Common myeloid progenitor, CD34-positive (primary cell): ENCODE results near the gene PFKP.

Source experiments
- CTCF ChIA-PET: fragments of 350-600 bp; sonication (Branson Sonifier 250); formaldehyde crosslinking; loops from one replicate; lab custom pipeline; 2021; ENCODE audit warnings: antibody characterized with exemption; lab: Charles Lee
- POLR2A ChIA-PET: fragments of 350-600 bp; sonication (Branson Sonifier 250); formaldehyde crosslinking; loops from one replicate; lab custom pipeline; 2021; ENCODE audit warnings: antibody characterized with exemption; lab: Charles Lee
- DNase-seq, 3 donors: peaks; one replicate each; pipeline versions ENCODE4 v3.0.0 to v3.0.0-alpha.2; 2013
- H3K27ac ChIP-seq, 2 experiments: 1 replicate in 1 of 2; 2 replicates in 1 of 2; pipeline ENCODE4 v1.7.0; 2013; ENCODE audit warnings: inconsistent platforms in 2 of 2, low read length in 2 of 2, mild to moderate bottlenecking in 2 of 2, low read depth in 1 of 2, moderate library complexity in 1 of 2; ENCODE audit not compliant: severe bottlenecking in 2 of 2, insufficient read depth in 1 of 2, poor library complexity in 1 of 2
- H3K27me3 ChIP-seq, 5 experiments: replicated peaks in 2 of 5; 1 replicate in 3 of 5; 2 replicates in 2 of 5; pipeline versions ENCODE4 v1.6.1 to v1.7.0; 2013; ENCODE audit warnings: low read length in 4 of 5, mild to moderate bottlenecking in 2 of 5, moderate library complexity in 2 of 5, inconsistent platforms in 1 of 5; ENCODE audit not compliant: insufficient read depth in 5 of 5, control insufficient read depth in 4 of 5
- H3K36me3 ChIP-seq, 4 experiments: 1 replicate in 2 of 4; 2 replicates in 2 of 4; pipeline versions ENCODE4 v1.6.1 to v1.7.0; 2013; ENCODE audit warnings: low read length in 3 of 4, control low read depth in 1 of 4, mild to moderate bottlenecking in 1 of 4; ENCODE audit not compliant: control insufficient read depth in 4 of 4, insufficient read depth in 4 of 4
- H3K4me1 ChIP-seq, 4 experiments: 1 replicate in 3 of 4; 2 replicates in 1 of 4; pipeline versions ENCODE4 v1.6.1 to v1.7.1; 2013; ENCODE audit warnings: low read length in 3 of 4, mild to moderate bottlenecking in 3 of 4, control low read depth in 1 of 4, inconsistent platforms in 1 of 4, moderate library complexity in 1 of 4; ENCODE audit not compliant: control insufficient read depth in 4 of 4, insufficient read depth in 4 of 4; ENCODE audit errors: control extremely low read depth in 1 of 4
- H3K4me3 ChIP-seq, 7 experiments: 1 replicate in 4 of 7; 2 replicates in 3 of 7; pipeline versions ENCODE4 v1.5.1 to v1.7.0; 2013; ENCODE audit warnings: mild to moderate bottlenecking in 7 of 7, low read length in 6 of 7, moderate library complexity in 6 of 7, inconsistent platforms in 2 of 7, low read depth in 2 of 7, control low read depth in 1 of 7; ENCODE audit not compliant: insufficient read depth in 4 of 7, control insufficient read depth in 1 of 7; ENCODE audit errors: extremely low read depth in 1 of 7
- H3K9me3 ChIP-seq, 5 experiments: 1 replicate in 4 of 5; 2 replicates in 1 of 5; pipeline versions ENCODE4 v1.6.1 to v1.7.1; 2013; ENCODE audit warnings: low read length in 4 of 5, mild to moderate bottlenecking in 2 of 5, inconsistent platforms in 1 of 5, low read depth in 1 of 5, moderate library complexity in 1 of 5; ENCODE audit not compliant: control insufficient read depth in 4 of 5, insufficient read depth in 2 of 5; ENCODE audit errors: control extremely low read depth in 1 of 5
- WGBS: methylation state at CpG from one replicate; pipeline ENCODE4 v1.1.5; 2013; ENCODE audit not compliant: insufficient coverage; 5-methylcytosine and 5-hydroxymethylcytosine counted together

Gene PFKP

GRCh38 chr10:3126741-3127346, 59.5 kb downstream of the PFKP start:
- H3K27me3 ChIP-seq = no peaks in the 10 kb centered on the region
- DNase-seq = no peak
- H3K27ac ChIP-seq = no peak overlapping the region
- H3K36me3 ChIP-seq = peaks cover 13 to 94% (median 73%) of the 10 kb centered on the region in 4 experiments
- no peaks in the 10 kb centered on the region for H3K4me1 ChIP-seq
- WGBS = 97% methylated on average over 24 of the region's 25 CpGs
- ChIA-PET POLR2A (interaction anchor here (0.6 kb wide), 1 partner anchor 1520 kb away, joined by 4 read pairs; no protein-coding TSS in a partner anchor), CTCF (interaction anchor here (1.2 kb wide), 1 partner anchor 11 kb away, joined by 3 read pairs; no protein-coding TSS in a partner anchor)
- no peaks in the 10 kb centered on the region for H3K9me3 ChIP-seq
- H3K4me3 ChIP-seq = no peak overlapping the region

- Histone ChIP-seq H3K36me3 (peaks cover 7 to 94% (median 75%) of the 10 kb centered on the region in 4 experiments), H3K4me1 (no peaks in the 10 kb centered on the region), H3K4me3 (no peak overlapping the region), H3K27me3 (no peaks in the 10 kb centered on the region), H3K27ac (no peak overlapping the region), H3K9me3 (no peaks in the 10 kb centered on the region)
- CTCF ChIA-PET = no interaction called here
- no peak for DNase-seq
- POLR2A ChIA-PET = no interaction called here
- WGBS = 96% methylated on average over 10 of the region's 10 CpGs
Measured at GRCh38 chr10:3127921-3128320, 60.6 kb downstream of the PFKP start.

- no peaks in the 10 kb centered on the region for H3K9me3 ChIP-seq
- H3K27ac ChIP-seq = no peak overlapping the region
- over 99% methylated on average over 23 of the region's 24 CpGs for WGBS
- POLR2A ChIA-PET = interaction anchor here (0.5 kb wide), 1 partner anchor 215 kb away, joined by 5 read pairs; no protein-coding TSS in a partner anchor
- CTCF ChIA-PET = interaction anchor here (1.4 kb wide), 1 partner anchor 9 kb away, joined by 5 read pairs; no protein-coding TSS in a partner anchor
- DNase-seq = no peak
- peaks cover 2 to 93% (median 75%) of the 10 kb centered on the region in 4 experiments for H3K36me3 ChIP-seq
- H3K4me1 ChIP-seq = no peaks in the 10 kb centered on the region
- H3K4me3 ChIP-seq = no peak overlapping the region
- H3K27me3 ChIP-seq = no peaks in the 10 kb centered on the region
Measured at GRCh38 chr10:3128379-3129130, 61.2 kb downstream of the PFKP start.

- CTCF ChIA-PET = interaction anchor here (1.4 kb wide), 1 partner anchor 11 kb away, joined by 5 read pairs; no protein-coding TSS in a partner anchor
- H3K27ac ChIP-seq = no peak overlapping the region
- H3K4me3 ChIP-seq = no peak overlapping the region
- DNase-seq = no peak
- peaks cover 0 to 93% (median 76%) of the 10 kb centered on the region in 4 experiments for H3K36me3 ChIP-seq
- no peaks in the 10 kb centered on the region for H3K9me3 ChIP-seq
- POLR2A ChIA-PET = no interaction called here
- 98% methylated on average over 39 of the region's 40 CpGs for WGBS
- no peaks in the 10 kb centered on the region for H3K4me1 ChIP-seq
- H3K27me3 ChIP-seq = no peaks in the 10 kb centered on the region
Measured at GRCh38 chr10:3129581-3130340, 62.4 kb downstream of the PFKP start.

- H3K27me3 ChIP-seq = no peaks in the 10 kb centered on the region
- 100% methylated on average over 1 of the region's 4 CpGs for WGBS
- ChIA-PET POLR2A (no interaction called here), CTCF (no interaction called here)
- no peak overlapping the region for H3K4me3 ChIP-seq
- no peak overlapping the region for H3K27ac ChIP-seq
- H3K36me3 ChIP-seq = peaks cover 3 to 93% (median 77%) of the 10 kb centered on the region in 4 experiments
- H3K4me1 ChIP-seq = no peaks in the 10 kb centered on the region
- no peak for DNase-seq
- H3K9me3 ChIP-seq = no peaks in the 10 kb centered on the region
Measured at GRCh38 chr10:3131098-3131497, 63.8 kb downstream of the PFKP start.

- peaks cover 3 to 93% (median 81%) of the 10 kb centered on the region in 4 experiments for H3K36me3 ChIP-seq
- H3K27ac ChIP-seq = no peak overlapping the region
- H3K4me1 ChIP-seq = no peaks in the 10 kb centered on the region
- ChIA-PET CTCF (no interaction called here), POLR2A (no interaction called here)
- no peaks in the 10 kb centered on the region for H3K9me3 ChIP-seq
- H3K4me3 ChIP-seq = no peak overlapping the region
- no peak for DNase-seq
- H3K27me3 ChIP-seq = no peaks in the 10 kb centered on the region
- WGBS = 95% methylated on average over 18 of the region's 22 CpGs
Measured at GRCh38 chr10:3132036-3133025, 65.0 kb downstream of the PFKP start.
